Left lung (tissue), 10 donors: Measurements from ENCODE around the gene CHCHD5. TPM values are rescaled to one million over a fixed set of nuclear protein-coding genes. Genes with fewer than 3 reads are reported as not detected.
"Not testable (repeated sequence)": the region's sequence is repeated elsewhere in the genome, so short reads cannot be mapped to it uniquely, and the experiment has no call there.

Experiments
- ATAC-seq: fragments of 200-7000 bp; cut with Tn5 transposase; one replicate; pipeline ENCODE4 v1.9.1; 2020; ENCODE audit warnings: moderate library complexity
- DNase-seq, 4 donors: peaks; one replicate each; pipeline ENCODE4 v3.0.0-alpha.2; 2013 to 2020
- H3K27ac ChIP-seq, 2 donors: fragments of 200-600 bp; sonication (generic) in 1 of 2; one replicate each; pipeline versions ENCODE4 v1.5.0 to v1.8.0; 2020 to 2021
- H3K27me3 ChIP-seq, 2 donors: fragments of 200-600 bp; sonication (generic) in 1 of 2; one replicate each; pipeline versions ENCODE4 v1.5.0 to v1.8.0; 2020 to 2021
- H3K36me3 ChIP-seq, 2 donors: fragments of 200-600 bp; sonication (generic) in 1 of 2; one replicate each; pipeline versions ENCODE4 v1.5.0 to v1.8.0; 2020 to 2021
- H3K4me1 ChIP-seq, 2 donors: fragments of 200-600 bp; one replicate each; pipeline ENCODE4 v1.8.0; 2021
- H3K4me3 ChIP-seq, 2 donors: fragments of 200-600 bp; sonication (generic) in 1 of 2; one replicate each; pipeline versions ENCODE4 v1.5.0 to v1.8.0; 2020 to 2021; ENCODE audit warnings: mild to moderate bottlenecking in 1 of 2
- H3K9me3 ChIP-seq, 2 donors: fragments of 200-600 bp; sonication (generic) in 1 of 2; one replicate each; pipeline versions ENCODE4 v1.5.0 to v1.8.0; 2020 to 2021
- CTCF ChIP-seq, 2 donors: fragments of 200-600 bp; sonication (generic) in 1 of 2; IDR thresholded peaks; one replicate each; pipeline versions ENCODE4 v1.5.0 to v1.8.0; 2021; ENCODE audit warnings: antibody characterized with exemption in 2 of 2
- intact Hi-C, 2 donors: fragments of 100-400 bp; cut with DNase I; formaldehyde crosslinking; loops; one replicate each; pipeline versions ENCODE4 v1.11.2 to v1.14.2; 2022
- polyA plus RNA-seq, 6 donors: library from polyadenylated mRNA; unstranded; fragments of 120-200 nt; gene quantifications; one replicate each; pipeline ENCODE4 v1.2.1, GENCODE V29; 2013; ENCODE audit not compliant: insufficient read length in 6 of 6
- total RNA-seq, 2 donors: library from RNA; stranded (reverse); fragmentation: NEBNext Ultra II Directional; extraction: Animal tissue kit (Norgen Biotek cat#: 25700); gene quantifications; one replicate each; pipeline ENCODE4 v1.2.1, GENCODE V29; 2021
- donor health status: DM: no; HTN: yes; CAD: no.
- donor health status: DM: no; HTN: no; CAD: no.

CHCHD5 gene
- total and polyA plus RNA-seq, 8 donors = 19.7 to 29.6 (median 25.4) TPM

- DNase-seq = peak in 3 of 4 donors; percentile 25 to 72 (median 43)
- ATAC-seq = peak; percentile 78
- Histone ChIP-seq H3K27ac (no peak overlapping the region), H3K4me1 (peaks cover 12 to 26% of the 10 kb centered on the region in 2 donors), H3K9me3 (no peaks in the 10 kb centered on the region), H3K27me3 (no peaks in the 10 kb centered on the region), H3K4me3 (no peak overlapping the region), H3K36me3 (peaks cover 0 to 56% of the 10 kb centered on the region in 2 donors)
- intact Hi-C loops = no loop called here
- TF ChIP-seq CTCF (IDR thresholded peaks at IDR 0.05) = no peak
Measured at GRCh38 chr2:112547333-112547732, 37.1 kb upstream of the CHCHD5 start.

DNA sequence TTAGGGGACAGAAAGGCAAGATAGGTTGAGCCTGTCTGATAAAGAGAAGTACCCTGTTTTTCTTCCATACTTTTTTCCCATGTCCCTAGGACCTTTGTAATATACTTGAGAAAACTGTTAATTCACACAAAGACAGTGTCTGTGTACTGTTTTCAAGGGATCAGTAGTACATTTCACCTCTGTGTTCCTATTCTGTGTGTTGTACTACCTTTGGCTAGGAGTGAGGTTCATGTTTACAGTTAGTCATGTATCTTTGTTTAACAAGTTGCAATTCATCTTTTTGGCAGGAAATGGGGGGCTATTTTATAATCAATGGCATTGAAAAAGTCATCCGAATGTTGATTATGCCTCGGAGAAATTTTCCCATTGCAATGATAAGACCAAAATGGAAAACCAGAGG lies 35.4 kb upstream of the CHCHD5 start:
- intact Hi-C loops = no loop called here
- no peak overlapping the region for H3K27ac ChIP-seq
- peaks cover 0 to 73% of the 10 kb centered on the region in 2 donors for H3K36me3 ChIP-seq
- TF ChIP-seq CTCF (IDR thresholded peaks at IDR 0.05) = no peak
- DNase-seq (no peak), ATAC-seq (no peak)
- H3K4me1 ChIP-seq = peaks cover 3 to 14% of the 10 kb centered on the region in 2 donors
- no peaks in the 10 kb centered on the region for H3K9me3 ChIP-seq
- H3K4me3 ChIP-seq = no peak overlapping the region
- H3K27me3 ChIP-seq = no peaks in the 10 kb centered on the region

DNA sequence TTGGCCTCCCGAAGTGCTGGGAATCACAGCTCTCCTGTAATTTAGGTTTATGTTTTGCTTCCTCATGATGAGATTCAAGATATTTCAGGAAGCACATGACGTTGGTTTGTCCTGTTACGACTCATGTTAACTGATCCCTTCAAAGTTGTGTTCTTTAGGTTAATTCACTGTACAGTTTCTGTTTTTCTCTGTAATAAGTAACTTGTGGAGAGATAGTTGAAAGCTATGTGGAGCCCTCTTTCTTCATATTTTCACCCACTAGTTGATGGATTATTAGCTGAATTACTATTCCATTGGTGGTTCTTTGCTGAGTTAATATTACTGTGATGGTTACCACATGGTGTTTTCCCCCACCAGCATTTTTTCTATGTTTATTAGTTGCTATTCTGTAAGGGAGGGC lies 18.3 kb upstream of the CHCHD5 start:
- DNase-seq (no peak), ATAC-seq (no peak)
- Histone ChIP-seq H3K27me3 (no peaks in the 10 kb centered on the region), H3K4me3 (no peak overlapping the region), H3K9me3 (peaks cover 0 to 4% of the 10 kb centered on the region in 2 donors), H3K36me3 (peaks cover 1 to 98% of the 10 kb centered on the region in 2 donors), H3K4me1 (no peaks in the 10 kb centered on the region), H3K27ac (no peak overlapping the region)
- no peak for TF ChIP-seq CTCF (IDR thresholded peaks at IDR 0.05)
- intact Hi-C loops = no loop called here

GRCh38 chr2:112566508-112566907 lies 17.9 kb upstream of the CHCHD5 start:
- H3K27me3 ChIP-seq, intact Hi-C loops, H3K27ac ChIP-seq, DNase-seq, H3K4me1 ChIP-seq, H3K9me3 ChIP-seq, H3K4me3 ChIP-seq, ATAC-seq: not testable (repeated sequence)
- peaks cover 4 to 98% of the 10 kb centered on the region in 2 donors for H3K36me3 ChIP-seq

GRCh38 chr2:112572005-112572404 lies 12.4 kb upstream of the CHCHD5 start:
- H3K4me1 ChIP-seq = no peaks in the 10 kb centered on the region
- no peak overlapping the region for H3K27ac ChIP-seq
- H3K4me3 ChIP-seq = no peak overlapping the region
- H3K9me3 ChIP-seq = peaks cover 0 to 4% of the 10 kb centered on the region in 2 donors
- ATAC-seq = no peak
- intact Hi-C loops = no loop called here
- DNase-seq = no peak
- H3K27me3 ChIP-seq = no peaks in the 10 kb centered on the region
- no peak for TF ChIP-seq CTCF (IDR thresholded peaks at IDR 0.05)
- H3K36me3 ChIP-seq = peaks cover 7 to 98% of the 10 kb centered on the region in 2 donors

DNA sequence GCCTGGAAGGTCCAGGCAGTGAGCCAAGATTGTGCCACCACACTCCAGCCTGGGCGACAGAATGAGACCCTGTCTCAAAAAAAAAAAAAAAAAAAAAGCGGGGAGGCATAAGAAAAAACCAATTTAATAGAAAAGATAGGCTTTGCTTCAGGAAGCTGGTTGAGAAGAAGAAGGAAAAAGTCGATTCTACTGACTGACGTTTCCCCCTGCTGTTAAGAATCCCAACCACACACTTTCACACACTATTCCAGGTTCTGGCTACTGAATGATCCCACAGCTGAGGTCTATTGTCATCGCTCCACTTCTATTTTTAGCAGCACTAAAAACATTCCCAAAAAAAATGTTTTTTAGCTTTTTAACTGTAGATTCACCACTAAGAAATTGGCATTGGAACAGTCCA lies 6.7 kb upstream of the CHCHD5 start:
- peaks cover 0 to 6% of the 10 kb centered on the region in 2 donors for H3K4me1 ChIP-seq
- no peak overlapping the region for H3K4me3 ChIP-seq
- no peak for TF ChIP-seq CTCF (IDR thresholded peaks at IDR 0.05)
- H3K27me3 ChIP-seq = no peaks in the 10 kb centered on the region
- intact Hi-C loops = no loop called here
- DNase-seq (peak in 1 of 4 donors; percentile 44), ATAC-seq (no peak)
- H3K9me3 ChIP-seq = no peaks in the 10 kb centered on the region
- no peak overlapping the region for H3K27ac ChIP-seq
- peaks cover 3 to 40% of the 10 kb centered on the region in 2 donors for H3K36me3 ChIP-seq
